H1 (cell line): ENCODE results near the gene MAGI1.

Source experiments
- CBX5 ChIP-seq: fragments of 300-800, 300-1000 bp; sonication (generic); IDR thresholded peaks from 2 replicates; pipeline ENCODE4 v1.7.1; 2016; ENCODE audit warnings: antibody characterized with exemption, low read length, low read depth
- CEBPB ChIP-seq: IDR thresholded peaks from 2 replicates; pipeline ENCODE4 v1.6.1; 2012; ENCODE audit warnings: low read depth, low read length
- EP300 ChIP-seq, 2 experiments: IDR thresholded peaks; 1 replicate in 1 of 2; 2 replicates in 1 of 2; pipeline ENCODE4 v1.6.1; 2011 to 2012; ENCODE audit warnings: low read depth in 2 of 2, low read length in 2 of 2, mild to moderate bottlenecking in 2 of 2, borderline replicate concordance in 1 of 2, inconsistent platforms in 1 of 2, moderate library complexity in 1 of 2
- EZH2 ChIP-seq: fragments of 200-600 bp; sonication (generic); IDR thresholded peaks from 2 replicates; pipeline ENCODE4 v1.7.1; 2012; ENCODE audit warnings: low read depth, mild to moderate bottlenecking, moderate library complexity, low read length, inconsistent platforms; ENCODE audit not compliant: severe bottlenecking
- HDAC6 ChIP-seq: IDR thresholded peaks from one replicate; pipeline ENCODE4 v1.7.1; 2012; ENCODE audit warnings: low read depth, mild to moderate bottlenecking, inconsistent platforms, low read length, moderate library complexity
- NANOG ChIP-seq: IDR thresholded peaks from 2 replicates; pipeline ENCODE4 v1.6.1; 2011; ENCODE audit warnings: low read length, low read depth, mild to moderate bottlenecking, inconsistent platforms; ENCODE audit not compliant: insufficient read depth, poor library complexity, severe bottlenecking
- POLR2A ChIP-seq, 2 experiments: IDR thresholded peaks; 1 replicate in 1 of 2; 2 replicates in 1 of 2; pipeline ENCODE4 v1.6.1; 2011; ENCODE audit warnings: low read depth in 2 of 2, low read length in 2 of 2, mild to moderate bottlenecking in 2 of 2; ENCODE audit errors: control extremely low read depth in 1 of 2
- RFX5 ChIP-seq: IDR thresholded peaks from 2 replicates; pipeline ENCODE4 v1.6.1; 2011; ENCODE audit warnings: low read depth, low read length, improper control_type of control experiment, borderline replicate concordance
- RNF2 ChIP-seq: fragments of 200-900, 300-1000 bp; sonication (generic); IDR thresholded peaks from 2 replicates; pipeline ENCODE4 v1.7.1; 2016; ENCODE audit warnings: borderline replicate concordance, low read depth, mild to moderate bottlenecking, antibody characterized with exemption, low read length; ENCODE audit not compliant: poor library complexity, severe bottlenecking; ENCODE audit errors: missing control alignments
- SIX5 ChIP-seq: IDR thresholded peaks from 2 replicates; pipeline ENCODE4 v1.6.1; 2011; ENCODE audit warnings: mild to moderate bottlenecking, low read depth, low read length
- SUZ12 ChIP-seq: fragments of 200-600 bp; sonication (generic); IDR thresholded peaks from 2 replicates; pipeline ENCODE4 v1.6.1; 2012; ENCODE audit warnings: mild to moderate bottlenecking, inconsistent platforms, low read length, moderate library complexity, mixed read lengths
- TAF1 ChIP-seq: IDR thresholded peaks from 2 replicates; pipeline ENCODE4 v1.6.1; 2011; ENCODE audit warnings: mild to moderate bottlenecking, low read depth, low read length
- TF ChIP-seq, protein P1 (sequence below): IDR thresholded peaks from 2 replicates; pipeline ENCODE4 v1.6.1; 2012; ENCODE audit warnings: inconsistent platforms
- TF ChIP-seq, protein P2 (sequence below), 3 experiments: IDR thresholded peaks; 1 replicate in 2 of 3; 2 replicates in 1 of 3; pipeline versions ENCODE4 v1.5.1 to v1.6.1; 2011; ENCODE audit warnings: low read length in 3 of 3, mild to moderate bottlenecking in 3 of 3, inconsistent platforms in 2 of 3, low read depth in 1 of 3, moderate library complexity in 1 of 3; ENCODE audit not compliant: insufficient read depth in 1 of 3; ENCODE audit errors: control extremely low read depth in 1 of 3

DNA sequence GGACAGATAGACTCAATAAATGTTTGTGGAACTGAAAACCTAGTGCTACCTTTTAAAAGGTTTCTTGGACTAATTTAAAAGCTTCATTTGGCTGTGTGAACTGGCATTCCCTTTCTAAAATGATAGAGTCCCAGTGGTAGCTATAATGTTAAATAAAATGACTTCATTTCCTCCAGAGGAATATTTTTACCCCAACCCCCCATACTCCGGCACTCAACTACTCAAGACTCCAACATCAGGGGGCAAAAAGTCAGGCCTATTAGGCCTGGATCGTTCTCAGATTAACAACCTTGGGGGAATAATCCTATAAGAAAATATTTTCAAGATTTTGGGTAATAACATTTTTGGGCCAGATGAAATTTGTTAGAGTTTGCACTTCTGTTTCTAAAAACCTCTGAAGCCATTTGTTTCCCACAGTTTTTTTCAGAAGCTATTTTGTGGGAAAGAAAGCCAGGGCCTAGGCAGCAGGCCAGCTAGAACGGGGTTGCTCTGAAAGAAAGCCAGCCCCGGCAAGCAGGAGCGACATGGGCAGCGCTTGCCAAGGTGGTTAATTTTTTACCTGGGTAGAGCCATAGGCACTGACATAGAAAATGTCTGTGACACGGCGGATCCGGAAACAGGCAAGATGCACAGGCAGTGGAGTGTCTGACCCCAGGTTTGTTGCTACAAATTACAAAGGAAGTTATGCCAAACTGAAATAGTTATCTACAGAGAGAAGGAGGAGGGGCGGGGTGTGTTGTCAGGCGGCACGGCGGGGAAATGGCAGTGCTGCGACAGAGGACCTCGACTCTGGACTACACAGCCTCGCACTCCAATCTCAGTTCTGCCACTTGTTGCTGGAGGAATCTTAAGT lies 84.6 kb downstream of the MAGI1 start:
- no peak for TF ChIP-seq HDAC6
- no peak for TF ChIP-seq TAF1
- TF ChIP-seq RFX5 = no peak
- TF ChIP-seq, protein P1, sequence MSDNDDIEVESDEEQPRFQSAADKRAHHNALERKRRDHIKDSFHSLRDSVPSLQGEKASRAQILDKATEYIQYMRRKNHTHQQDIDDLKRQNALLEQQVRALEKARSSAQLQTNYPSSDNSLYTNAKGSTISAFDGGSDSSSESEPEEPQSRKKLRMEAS = no peak
- no peak for TF ChIP-seq CBX5
- TF ChIP-seq, protein P2, sequence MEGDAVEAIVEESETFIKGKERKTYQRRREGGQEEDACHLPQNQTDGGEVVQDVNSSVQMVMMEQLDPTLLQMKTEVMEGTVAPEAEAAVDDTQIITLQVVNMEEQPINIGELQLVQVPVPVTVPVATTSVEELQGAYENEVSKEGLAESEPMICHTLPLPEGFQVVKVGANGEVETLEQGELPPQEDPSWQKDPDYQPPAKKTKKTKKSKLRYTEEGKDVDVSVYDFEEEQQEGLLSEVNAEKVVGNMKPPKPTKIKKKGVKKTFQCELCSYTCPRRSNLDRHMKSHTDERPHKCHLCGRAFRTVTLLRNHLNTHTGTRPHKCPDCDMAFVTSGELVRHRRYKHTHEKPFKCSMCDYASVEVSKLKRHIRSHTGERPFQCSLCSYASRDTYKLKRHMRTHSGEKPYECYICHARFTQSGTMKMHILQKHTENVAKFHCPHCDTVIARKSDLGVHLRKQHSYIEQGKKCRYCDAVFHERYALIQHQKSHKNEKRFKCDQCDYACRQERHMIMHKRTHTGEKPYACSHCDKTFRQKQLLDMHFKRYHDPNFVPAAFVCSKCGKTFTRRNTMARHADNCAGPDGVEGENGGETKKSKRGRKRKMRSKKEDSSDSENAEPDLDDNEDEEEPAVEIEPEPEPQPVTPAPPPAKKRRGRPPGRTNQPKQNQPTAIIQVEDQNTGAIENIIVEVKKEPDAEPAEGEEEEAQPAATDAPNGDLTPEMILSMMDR (IDR thresholded peaks at IDR 0.05; ENCODE audit: control extremely low read depth in 1 of 3, insufficient read depth in 1 of 3, low read depth in 1 of 3, low read length in 3 of 3) = no peak
- no peak for TF ChIP-seq SIX5
- TF ChIP-seq CEBPB = no peak
- TF ChIP-seq NANOG = no peak
- TF ChIP-seq RNF2 = no peak
- no peak for TF ChIP-seq POLR2A (IDR thresholded peaks at IDR 0.05; ENCODE audit: control extremely low read depth in 1 of 2, low read depth in 2 of 2, low read length in 2 of 2)
- TF ChIP-seq SUZ12 = no peak
- no peak for TF ChIP-seq EP300 (IDR thresholded peaks at IDR 0.05; ENCODE audit: borderline replicate concordance in 1 of 2, low read depth in 2 of 2, low read length in 2 of 2)
- TF ChIP-seq EZH2 = no peak
